ENCODE results near the gene CYP27B1. TPM values are rescaled to one million over a fixed set of nuclear protein-coding genes. Genes with fewer than 3 reads are reported as not detected.

CYP27B1 gene
- total RNA-seq, 4 donors from 2014 or later: 0.17 to 0.44 TPM; not detected in 2

DNA sequence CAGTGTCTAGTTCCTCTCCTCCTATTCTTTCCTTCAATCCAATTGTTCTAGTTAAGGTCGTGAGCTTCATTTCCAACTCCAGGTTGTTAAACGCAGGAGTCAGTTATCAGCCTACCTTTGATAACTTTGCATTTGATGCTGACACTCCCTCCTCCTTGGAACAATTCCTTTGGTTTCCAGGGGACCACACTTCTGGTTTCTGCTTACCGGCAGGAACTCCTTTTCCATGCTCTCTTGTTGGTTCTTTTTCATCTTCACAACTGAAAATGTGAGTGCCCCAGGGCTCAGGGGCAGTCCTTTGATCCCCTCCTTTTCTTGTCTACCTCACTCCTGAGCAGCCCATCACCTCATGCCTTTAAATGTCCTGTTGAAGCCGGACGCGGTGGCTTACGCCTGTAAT is 10.5 kb upstream of the CYP27B1 start:
- TF ChIP-seq, protein P1, sequence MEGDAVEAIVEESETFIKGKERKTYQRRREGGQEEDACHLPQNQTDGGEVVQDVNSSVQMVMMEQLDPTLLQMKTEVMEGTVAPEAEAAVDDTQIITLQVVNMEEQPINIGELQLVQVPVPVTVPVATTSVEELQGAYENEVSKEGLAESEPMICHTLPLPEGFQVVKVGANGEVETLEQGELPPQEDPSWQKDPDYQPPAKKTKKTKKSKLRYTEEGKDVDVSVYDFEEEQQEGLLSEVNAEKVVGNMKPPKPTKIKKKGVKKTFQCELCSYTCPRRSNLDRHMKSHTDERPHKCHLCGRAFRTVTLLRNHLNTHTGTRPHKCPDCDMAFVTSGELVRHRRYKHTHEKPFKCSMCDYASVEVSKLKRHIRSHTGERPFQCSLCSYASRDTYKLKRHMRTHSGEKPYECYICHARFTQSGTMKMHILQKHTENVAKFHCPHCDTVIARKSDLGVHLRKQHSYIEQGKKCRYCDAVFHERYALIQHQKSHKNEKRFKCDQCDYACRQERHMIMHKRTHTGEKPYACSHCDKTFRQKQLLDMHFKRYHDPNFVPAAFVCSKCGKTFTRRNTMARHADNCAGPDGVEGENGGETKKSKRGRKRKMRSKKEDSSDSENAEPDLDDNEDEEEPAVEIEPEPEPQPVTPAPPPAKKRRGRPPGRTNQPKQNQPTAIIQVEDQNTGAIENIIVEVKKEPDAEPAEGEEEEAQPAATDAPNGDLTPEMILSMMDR (IDR thresholded peaks at IDR 0.05; ENCODE audit: low read depth): no peak

DNA sequence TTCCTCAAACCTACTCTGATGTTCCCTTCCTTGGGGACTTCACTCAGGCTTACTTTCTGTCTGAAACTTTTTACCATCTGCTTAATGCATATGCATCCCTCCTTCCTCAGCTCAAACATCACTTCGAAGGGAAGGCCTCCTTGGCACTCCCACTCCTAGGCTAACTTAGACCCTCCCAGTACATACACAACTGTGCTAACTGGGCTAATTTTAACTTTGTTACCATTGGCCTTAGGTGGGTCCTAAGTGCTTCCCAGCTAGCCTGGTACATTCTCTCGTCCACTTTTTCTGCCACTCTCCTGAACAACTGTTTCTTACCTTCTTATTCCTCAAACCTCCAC is 9.3 kb upstream of the CYP27B1 start:
- TF ChIP-seq, protein P1 (IDR thresholded peaks at IDR 0.05; ENCODE audit: low read depth): no peak

DNA sequence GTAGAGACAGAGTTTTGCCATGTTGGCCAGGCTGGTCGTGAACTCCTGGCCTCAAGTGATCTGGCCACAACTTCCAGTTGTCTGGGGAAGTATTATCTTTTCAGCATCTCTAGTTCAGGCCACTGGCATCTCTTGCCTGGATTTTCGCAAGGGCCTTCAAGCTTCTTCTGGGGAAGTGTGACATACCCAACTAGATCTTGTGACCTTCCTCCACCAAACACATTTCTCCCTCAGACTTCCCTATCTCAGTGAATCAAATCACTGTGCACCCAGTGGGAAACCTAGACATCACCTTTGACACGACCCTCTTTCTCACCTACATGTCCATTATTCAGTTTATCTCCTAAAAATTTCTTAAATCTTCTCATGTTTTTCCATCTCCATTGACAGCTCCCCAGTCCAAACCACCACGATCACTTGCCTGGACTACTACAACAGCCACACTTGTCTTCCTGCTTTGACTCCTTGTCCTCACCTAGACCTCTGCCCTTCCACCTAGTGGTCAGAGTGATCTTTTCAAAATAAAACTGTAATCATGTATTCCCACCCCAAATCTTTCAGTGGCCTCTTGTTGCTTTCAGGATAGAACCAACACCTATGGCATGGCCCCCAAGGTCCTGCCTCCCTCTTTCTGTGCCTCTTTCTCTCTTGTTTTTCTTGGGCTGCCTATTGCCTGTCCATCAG is 8.8 kb upstream of the CYP27B1 start:
- TF ChIP-seq, protein P1 (IDR thresholded peaks at IDR 0.05; ENCODE audit: low read depth): no peak

DNA sequence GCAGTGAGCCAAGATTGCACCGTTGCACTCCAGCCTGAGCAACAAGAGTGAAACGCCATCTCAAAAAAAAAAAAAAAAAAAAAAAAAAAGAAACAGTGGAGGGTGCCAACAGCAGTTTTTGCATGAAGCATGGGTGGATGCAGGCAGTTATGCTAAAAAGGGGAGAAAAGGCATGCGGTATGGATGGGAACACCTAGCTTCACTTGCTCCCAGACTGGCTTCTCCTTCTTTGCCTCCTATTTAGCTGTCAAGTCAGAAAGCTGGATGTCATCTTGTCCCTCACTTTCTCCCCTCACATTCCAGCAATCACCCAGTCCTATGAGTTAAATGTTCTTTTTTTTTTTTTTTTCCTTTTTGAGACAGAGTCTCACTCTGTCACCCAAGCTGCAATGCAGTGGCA is 8.2 kb upstream of the CYP27B1 start:
- TF ChIP-seq, protein P1 (IDR thresholded peaks at IDR 0.05; ENCODE audit: low read depth): no peak

DNA sequence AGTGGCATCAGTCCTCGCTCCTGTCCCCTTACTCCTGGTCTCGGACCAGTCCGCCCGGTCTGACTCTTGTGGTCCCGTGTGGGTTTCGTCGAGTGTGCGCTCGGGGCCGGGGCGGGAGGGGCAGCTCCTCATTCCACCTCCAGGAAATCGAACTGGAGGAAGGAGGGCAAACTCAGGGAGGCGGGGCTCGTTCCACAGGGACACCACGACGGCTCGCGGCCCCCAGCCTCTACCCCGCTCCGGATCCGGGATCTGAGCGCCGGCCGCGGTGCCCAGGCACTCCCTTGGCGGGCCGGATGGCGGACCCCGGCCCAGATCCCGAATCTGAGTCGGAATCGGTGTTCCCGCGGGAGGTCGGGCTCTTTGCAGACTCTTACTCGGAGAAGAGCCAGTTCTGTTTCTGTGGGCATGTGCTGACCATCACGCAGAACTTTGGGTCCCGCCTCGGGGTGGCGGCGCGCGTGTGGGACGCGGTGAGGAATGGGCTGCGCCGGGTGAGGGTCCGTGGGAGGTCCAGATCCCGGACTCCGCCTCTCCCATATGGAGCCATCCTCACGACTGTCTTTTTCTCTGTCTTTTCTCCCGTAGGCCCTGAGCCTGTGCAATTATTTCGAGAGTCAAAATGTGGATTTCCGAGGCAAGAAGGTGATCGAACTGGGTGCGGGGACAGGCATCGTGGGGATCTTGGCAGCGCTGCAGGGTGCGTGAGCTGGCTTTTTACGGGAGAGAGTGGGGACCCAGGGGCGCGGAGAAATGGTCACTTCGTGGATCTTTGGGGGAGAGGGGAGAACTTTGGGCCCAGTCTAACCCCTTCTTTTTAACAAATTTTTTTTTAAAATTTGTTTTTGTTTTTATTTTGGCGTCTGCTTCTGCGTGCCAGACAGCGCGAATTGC is 5.8 kb upstream of the CYP27B1 start, which contains the start of gene EEF1AKMT3:
TSS of gene EEF1AKMT3 (plus strand) at position 186 of the 894 bp plus-strand sequence. CDS start at position 297, 111 bp downstream.
- TF ChIP-seq, protein P1 (IDR thresholded peaks at IDR 0.05; ENCODE audit: low read depth): no peak

DNA sequence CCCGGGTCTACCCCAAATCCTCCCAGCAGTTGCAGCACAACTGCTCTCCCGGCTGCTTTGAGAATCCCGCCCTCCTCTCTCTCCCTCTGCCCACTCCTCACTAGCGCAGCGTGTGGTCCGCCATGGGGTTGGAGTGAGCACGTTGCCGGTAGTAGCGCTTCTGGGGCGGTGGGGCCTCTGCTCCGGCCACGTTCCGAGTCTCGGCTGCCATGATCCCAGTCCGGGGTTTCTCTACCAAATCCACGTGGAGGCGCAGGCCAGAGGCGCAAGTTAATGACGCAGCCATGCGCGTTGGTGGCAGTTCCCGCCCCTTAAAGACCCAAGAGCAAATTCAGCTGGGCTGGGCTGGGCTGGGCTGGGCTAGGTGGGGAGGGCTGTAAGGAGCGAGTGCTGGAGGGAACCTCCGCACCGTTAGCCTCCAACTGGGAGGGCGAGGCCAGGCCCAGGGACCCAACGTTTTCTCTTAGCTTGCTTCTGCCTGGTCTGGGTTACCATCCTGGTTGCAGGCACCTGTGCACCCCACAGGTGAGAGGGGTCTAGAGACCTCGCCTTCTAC is 5.1 kb upstream of the CYP27B1 start, which contains the start of gene METTL1:
TSS of gene METTL1 (minus strand) at position 233 of the 556 bp plus-strand sequence. CDS start at position 211, 22 bp downstream.
- TF ChIP-seq, protein P1 (IDR thresholded peaks at IDR 0.05; ENCODE audit: low read depth): no peak

Data from subcutaneous adipose tissue (tissue), 4 donors.